LNCaP clone FGC (cell line): Measurements from ENCODE around the gene WDFY3.
A peak's percentile ranks its signal among the peaks of the same experiment; 100 is the strongest.
"Not testable (repeated sequence)": the region's sequence is repeated elsewhere in the genome, so short reads cannot be mapped to it uniquely, and the experiment has no call there.

Experiments
- DNase-seq: peaks from one replicate; pipeline ENCODE4 v3.0.0-alpha.2; 2011; ENCODE audit warnings: low read depth
- H3K4me3 ChIP-seq: 2 replicates; pipeline ENCODE4 v1.5.1; 2011; ENCODE audit warnings: mild to moderate bottlenecking, low read depth, low read length, control low read depth
- TF ChIP-seq, protein P1 (sequence below): IDR thresholded peaks from 2 replicates; pipeline ENCODE4 v1.5.1; 2012; ENCODE audit warnings: mild to moderate bottlenecking; ENCODE audit not compliant: control insufficient read depth, insufficient read depth; ENCODE audit errors: extremely low read depth

WDFY3 gene

DNA sequence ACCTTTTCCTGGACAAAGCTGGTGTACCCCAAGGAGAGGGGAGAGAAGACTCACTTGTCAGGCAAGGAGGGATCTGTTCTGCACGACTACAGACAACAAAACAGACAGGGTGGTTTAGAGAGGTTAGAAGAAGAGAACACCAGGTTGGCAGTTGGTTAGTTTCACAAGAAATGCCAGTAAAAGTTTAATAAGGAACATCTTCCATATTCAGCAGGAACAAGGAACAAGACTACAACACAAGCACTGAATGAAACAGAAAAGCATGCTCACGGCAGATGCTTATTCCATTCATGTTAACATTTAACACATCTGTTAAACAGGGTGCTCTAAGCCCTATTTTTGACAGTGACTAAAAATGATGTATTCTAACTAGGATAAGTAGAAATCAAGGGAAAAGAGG, 158.2 kb downstream of the WDFY3 start:
- TF ChIP-seq, protein P1, sequence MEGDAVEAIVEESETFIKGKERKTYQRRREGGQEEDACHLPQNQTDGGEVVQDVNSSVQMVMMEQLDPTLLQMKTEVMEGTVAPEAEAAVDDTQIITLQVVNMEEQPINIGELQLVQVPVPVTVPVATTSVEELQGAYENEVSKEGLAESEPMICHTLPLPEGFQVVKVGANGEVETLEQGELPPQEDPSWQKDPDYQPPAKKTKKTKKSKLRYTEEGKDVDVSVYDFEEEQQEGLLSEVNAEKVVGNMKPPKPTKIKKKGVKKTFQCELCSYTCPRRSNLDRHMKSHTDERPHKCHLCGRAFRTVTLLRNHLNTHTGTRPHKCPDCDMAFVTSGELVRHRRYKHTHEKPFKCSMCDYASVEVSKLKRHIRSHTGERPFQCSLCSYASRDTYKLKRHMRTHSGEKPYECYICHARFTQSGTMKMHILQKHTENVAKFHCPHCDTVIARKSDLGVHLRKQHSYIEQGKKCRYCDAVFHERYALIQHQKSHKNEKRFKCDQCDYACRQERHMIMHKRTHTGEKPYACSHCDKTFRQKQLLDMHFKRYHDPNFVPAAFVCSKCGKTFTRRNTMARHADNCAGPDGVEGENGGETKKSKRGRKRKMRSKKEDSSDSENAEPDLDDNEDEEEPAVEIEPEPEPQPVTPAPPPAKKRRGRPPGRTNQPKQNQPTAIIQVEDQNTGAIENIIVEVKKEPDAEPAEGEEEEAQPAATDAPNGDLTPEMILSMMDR, result no peak
- no peak overlapping the region for H3K4me3 ChIP-seq
- peak; percentile 68 for DNase-seq

DNA sequence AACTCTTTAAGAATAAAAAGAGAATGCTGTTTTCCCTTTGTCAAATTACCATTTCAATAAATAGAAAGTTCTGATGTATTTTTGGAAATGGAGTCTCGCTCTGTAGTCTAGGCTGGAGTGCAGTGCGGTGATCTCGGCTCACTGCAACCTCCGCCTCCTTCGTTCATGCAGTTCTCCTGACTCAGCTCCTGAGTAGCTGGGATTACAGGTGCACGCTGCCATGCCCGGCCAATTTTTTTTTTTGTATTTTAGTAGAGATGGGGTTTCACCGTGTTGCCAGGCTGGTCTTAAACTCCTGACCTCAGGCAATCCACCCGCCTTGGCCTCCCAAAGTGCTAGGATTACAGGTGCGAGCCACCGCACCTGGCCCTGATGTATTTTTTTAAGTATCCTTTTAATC, 159.9 kb downstream of the WDFY3 start:
- DNase-seq, H3K4me3 ChIP-seq: not testable (repeated sequence)

DNA sequence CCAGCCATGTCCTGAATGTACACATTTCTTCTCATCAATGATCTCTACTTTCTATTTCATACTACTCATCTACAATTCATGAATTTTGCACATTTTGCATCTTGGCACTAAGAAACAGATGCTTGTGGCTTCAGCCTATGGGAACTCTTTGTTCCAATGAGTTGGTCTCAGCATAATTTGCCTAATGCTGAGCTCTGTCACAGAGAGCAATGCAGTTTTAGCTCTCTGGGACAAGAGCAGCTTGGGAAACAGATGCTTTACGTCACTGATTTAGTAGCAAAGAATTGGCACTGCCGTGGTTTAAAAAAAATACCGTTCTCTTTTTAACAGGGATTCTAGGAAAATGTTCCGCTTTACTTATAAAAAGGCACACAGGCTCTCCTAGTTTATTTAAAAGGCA, 162.4 kb downstream of the WDFY3 start:
- no peak for DNase-seq
- TF ChIP-seq, protein P1, result no peak
- H3K4me3 ChIP-seq, result no peak overlapping the region

DNA sequence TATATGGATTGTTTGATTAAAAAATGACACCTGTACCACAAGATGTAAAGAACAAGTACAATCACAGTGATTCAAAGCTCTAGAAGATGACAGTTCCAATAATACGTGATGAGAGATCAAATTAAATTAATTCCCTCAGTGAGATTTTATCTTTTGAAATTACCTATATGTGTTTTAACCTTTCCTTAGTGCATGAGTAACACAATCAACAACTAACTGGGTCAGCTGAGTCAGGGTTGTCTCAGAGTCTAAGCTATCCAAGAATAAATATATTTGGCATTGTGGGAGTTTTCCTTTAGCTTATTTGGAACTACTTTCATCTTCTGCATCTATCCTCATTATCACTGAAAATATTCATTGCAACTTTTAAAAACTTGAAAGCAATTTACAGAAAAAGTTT, 162.8 kb downstream of the WDFY3 start:
- H3K4me3 ChIP-seq, result no peak overlapping the region
- no peak for DNase-seq
- TF ChIP-seq, protein P1, result no peak

DNA sequence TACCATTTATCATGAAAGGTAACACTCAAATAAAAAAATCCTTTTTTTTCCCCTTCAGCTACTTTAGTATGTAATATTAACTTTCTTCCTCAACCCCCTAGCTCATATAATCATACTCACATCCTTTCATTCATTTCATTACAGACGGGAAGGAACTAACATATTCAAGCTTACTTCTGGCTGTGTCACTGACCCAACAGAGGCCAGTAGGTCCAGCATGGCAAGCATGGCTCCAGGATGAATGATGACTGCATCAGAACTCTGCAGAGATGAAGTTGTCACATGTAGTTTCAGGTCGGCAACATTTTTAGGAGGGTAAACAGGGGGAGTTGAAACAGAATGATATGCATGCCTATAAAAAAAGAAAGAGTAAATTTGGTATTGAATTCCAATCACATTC, 163.4 kb downstream of the WDFY3 start:
- TF ChIP-seq, protein P1, result no peak
- H3K4me3 ChIP-seq, result no peak overlapping the region
- no peak for DNase-seq

DNA sequence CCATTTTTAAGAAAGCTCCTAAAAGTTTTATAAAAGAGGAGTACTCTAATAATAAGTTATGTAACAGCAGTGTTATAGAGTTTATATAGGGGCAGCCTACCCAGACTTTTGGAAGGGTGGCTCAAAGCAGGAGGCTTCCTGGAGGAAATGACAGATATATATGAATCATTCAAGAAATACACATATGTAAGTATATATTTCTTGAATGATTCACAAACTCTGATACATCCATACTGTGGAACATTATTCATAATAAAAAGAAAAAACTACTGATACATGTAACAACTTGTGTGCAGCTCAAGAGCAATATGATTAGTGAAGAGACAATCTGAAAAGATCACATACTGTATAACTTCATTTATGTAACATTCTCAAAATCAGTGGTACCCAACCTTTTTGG, 166.2 kb downstream of the WDFY3 start:
- no peak overlapping the region for H3K4me3 ChIP-seq
- DNase-seq, result no peak
- TF ChIP-seq, protein P1, result no peak

DNA sequence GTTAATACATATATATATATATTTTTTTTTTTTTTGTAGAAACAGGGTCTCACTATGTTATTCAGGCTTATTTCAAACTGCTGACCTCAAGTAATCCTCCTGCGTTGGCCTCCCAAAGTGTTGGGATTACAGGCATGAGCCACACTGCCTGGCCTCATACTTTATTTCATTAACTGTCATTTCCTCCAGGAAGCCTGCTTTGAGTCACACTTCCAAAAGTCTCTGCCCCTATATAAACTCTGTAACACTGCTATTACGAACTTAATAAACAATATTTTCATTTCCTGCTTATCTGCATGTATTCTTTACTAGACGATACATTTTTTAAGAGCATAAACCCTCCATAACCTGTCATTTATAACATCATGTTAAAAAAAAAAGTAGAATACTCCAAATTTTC, 167.2 kb downstream of the WDFY3 start:
- H3K4me3 ChIP-seq, result no peak overlapping the region
- TF ChIP-seq, protein P1, result no peak
- DNase-seq, result no peak

DNA sequence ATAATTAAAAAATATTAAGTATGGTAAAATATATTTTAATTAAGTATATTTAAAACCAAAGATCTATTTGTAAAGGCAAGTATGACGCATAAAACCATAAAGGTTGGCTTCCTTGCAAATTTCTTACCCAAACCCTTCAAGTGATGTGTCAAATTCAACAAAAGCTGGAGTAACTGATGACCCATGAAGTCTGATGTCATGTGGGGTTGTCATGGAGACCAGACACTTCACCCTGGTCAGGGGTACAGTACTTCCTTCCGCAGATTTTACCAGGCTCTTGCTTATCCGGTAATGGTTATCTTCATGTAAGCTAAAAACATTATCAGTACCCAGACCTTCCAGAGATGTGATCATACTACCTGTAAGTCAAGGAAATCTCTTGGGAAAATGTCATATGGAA, 170.1 kb downstream of the WDFY3 start:
- no peak for DNase-seq
- TF ChIP-seq, protein P1, result no peak

More for the DNA sequence above, 170.1 kb downstream of the WDFY3 start:
- no peak overlapping the region for H3K4me3 ChIP-seq
